GM21529 (cell line): ENCODE measurements around the gene MAGI1.

Experiments used
- ATAC-seq: cut with Tn5 transposase; IDR thresholded peaks from one replicate; pipeline ENCODE4 v1.9.1; 2021; ENCODE audit not compliant: unreplicated experiment

The MAGI1 gene

GRCh38 chr3:65854606-65855304, 184.0 kb downstream of the MAGI1 start:
- no peak for ATAC-seq

- no peak for ATAC-seq
Measured at GRCh38 chr3:65851827-65852226, 186.9 kb downstream of the MAGI1 start.

- no peak for ATAC-seq
Measured at GRCh38 chr3:65850261-65850660, 188.5 kb downstream of the MAGI1 start.

GRCh38 chr3:65848024-65848423, 190.7 kb downstream of the MAGI1 start:
- ATAC-seq: no peak

- no peak for ATAC-seq
Measured at GRCh38 chr3:65846936-65847335, 191.8 kb downstream of the MAGI1 start.

- ATAC-seq: no peak
Measured at GRCh38 chr3:65844370-65844769, 194.3 kb downstream of the MAGI1 start.

GRCh38 chr3:65843732-65844131, 195.0 kb downstream of the MAGI1 start:
- ATAC-seq: no peak

GRCh38 chr3:65837604-65838003, 201.1 kb downstream of the MAGI1 start:
- ATAC-seq: peak; percentile 62

GRCh38 chr3:65836047-65836446, 202.7 kb downstream of the MAGI1 start:
- no peak for ATAC-seq

- ATAC-seq: no peak
Measured at GRCh38 chr3:65833761-65834505, 204.8 kb downstream of the MAGI1 start.

- no peak for ATAC-seq
Measured at GRCh38 chr3:65831733-65832425, 206.8 kb downstream of the MAGI1 start.

GRCh38 chr3:65830948-65831732, 207.6 kb downstream of the MAGI1 start:
- no peak for ATAC-seq

GRCh38 chr3:65829228-65829627, 209.5 kb downstream of the MAGI1 start:
- ATAC-seq: no peak

GRCh38 chr3:65828706-65829105, 210.0 kb downstream of the MAGI1 start:
- no peak for ATAC-seq

- ATAC-seq: no peak
Measured at GRCh38 chr3:65827076-65827475, 211.6 kb downstream of the MAGI1 start.

GRCh38 chr3:65824166-65824565, 214.6 kb downstream of the MAGI1 start:
- ATAC-seq: no peak

- ATAC-seq: no peak
Measured at GRCh38 chr3:65820600-65820999, 218.1 kb downstream of the MAGI1 start.

GRCh38 chr3:65819896-65820295, 218.8 kb downstream of the MAGI1 start:
- ATAC-seq: no peak

GRCh38 chr3:65817553-65818126, 221.1 kb downstream of the MAGI1 start:
- no peak for ATAC-seq

GRCh38 chr3:65816208-65816607, 222.5 kb downstream of the MAGI1 start:
- ATAC-seq: no peak
